Measurements from ENCODE around the gene SLC6A19. TPM values are rescaled to one million over a fixed set of nuclear protein-coding genes. Genes with fewer than 3 reads are reported as not detected.

SLC6A19 gene
- total and polyA plus RNA-seq, 9 of the 15 experiments (the other 6 are each of a cell fraction or from before 2014, with no cell fraction given) = 0.03 to 1.6 (median 0.59) TPM

GRCh38 chr5:1199649-1200494, 1.5 kb upstream of the SLC6A19 start (continued):
- TF ChIP-seq ZNF395 (CRISPR knock-in tag; IDR thresholded peaks at IDR 0.05) (peak; percentile 92), HDGF (IDR thresholded peaks at IDR 0.05) (peak; percentile 97), ZNF121 (CRISPR knock-in tag; conservative IDR thresholded peaks at IDR 0.05) (no peak), NR4A1 (CRISPR knock-in tag; IDR thresholded peaks at IDR 0.05) (0 out of 2 replicates have a peak, but pooled peaks have one; percentile 60), NR4A1 (tag; IDR thresholded peaks at IDR 0.05) (peak; percentile 18), SMARCC2 (IDR thresholded peaks at IDR 0.05; ENCODE audit: low read depth) (no peak; the same call in 1 of the 2 replicates), ZSCAN32 (CRISPR knock-in tag; IDR thresholded peaks at IDR 0.05) (peak; percentile 67; the same call in 1 of the 2 replicates), YBX1 (IDR thresholded peaks at IDR 0.05) (peak; percentile 9; the same call in 1 of the 2 replicates), XRCC3 (IDR thresholded peaks at IDR 0.05) (no peak), NFE2 (IDR thresholded peaks at IDR 0.05; ENCODE audit: low read depth) (peak; percentile 90), POLR2AphosphoS5 (IDR thresholded peaks at IDR 0.05; ENCODE audit: control insufficient read depth, insufficient read depth, low read depth, low read length) (0 out of 2 replicates have a peak, but pooled peaks have one; percentile 23), NBN (IDR thresholded peaks at IDR 0.05; ENCODE audit: low read depth) (peak; percentile 95), ARHGAP35 (IDR thresholded peaks at IDR 0.05; ENCODE audit: partially characterized antibody) (peak; percentile 77), ZNF668 (CRISPR knock-in tag; IDR thresholded peaks at IDR 0.05) (no peak), TGIF2 (CRISPR knock-in tag; IDR thresholded peaks at IDR 0.05) (no peak), MGA (IDR thresholded peaks at IDR 0.05) (no peak; the same call in 1 of the 2 replicates)

All from K562 (cell line).